ENCODE measurements around the gene STOM. TPM values are rescaled to one million over a fixed set of nuclear protein-coding genes. Genes with fewer than 3 reads are reported as not detected.

STOM gene
- total RNA-seq, 3 donors from 2014 or later: 79.7 to 335 (median 199) TPM

GRCh38 chr9:121300283-121301119, 69.5 kb downstream of the STOM start:
- intact Hi-C loops (cut with DNase I, micrococcal nuclease): no loop called here
- Histone ChIP-seq H3K4me1 (ENCODE audit: low read depth) (peaks cover 26% of the 10 kb centered on the region), H3K36me3 (ENCODE audit: low read depth) (no peaks in the 10 kb centered on the region), H3K4me3 (no peak overlapping the region), H3K9me3 (no peaks in the 10 kb centered on the region)
- DNase-seq: no peak
- no peak for ATAC-seq
- no peak for TF ChIP-seq CTCF (IDR thresholded peaks at IDR 0.05)

GRCh38 chr9:121299467-121300282, 70.4 kb downstream of the STOM start:
- intact Hi-C loops (cut with DNase I, micrococcal nuclease): no loop called here
- peaks cover 26% of the 10 kb centered on the region for H3K4me1 ChIP-seq (ENCODE audit: low read depth)
- TF ChIP-seq CTCF (IDR thresholded peaks at IDR 0.05): no peak
- H3K4me3 ChIP-seq: no peak overlapping the region
- H3K36me3 ChIP-seq (ENCODE audit: low read depth): no peaks in the 10 kb centered on the region
- ATAC-seq (peak; percentile 76), DNase-seq (peak; percentile 61 to 83 (median 78))
- no peaks in the 10 kb centered on the region for H3K9me3 ChIP-seq

- Histone ChIP-seq H3K36me3 (ENCODE audit: low read depth) (no peaks in the 10 kb centered on the region), H3K9me3 (no peaks in the 10 kb centered on the region), H3K4me1 (ENCODE audit: low read depth) (peaks cover 20% of the 10 kb centered on the region), H3K4me3 (no peak overlapping the region)
- intact Hi-C loops (cut with DNase I, micrococcal nuclease): no loop called here
- ATAC-seq: peak; percentile 59
- TF ChIP-seq CTCF (IDR thresholded peaks at IDR 0.05): no peak
- DNase-seq: peak in 1 of 3 donors; percentile 60
These were observed 71.2 kb downstream of the STOM start for GRCh38 chr9:121298689-121299466.

- no peaks in the 10 kb centered on the region for H3K9me3 ChIP-seq
- ATAC-seq (no peak), DNase-seq (no peak)
- H3K36me3 ChIP-seq (ENCODE audit: low read depth): no peaks in the 10 kb centered on the region
- no peak for TF ChIP-seq CTCF (IDR thresholded peaks at IDR 0.05)
- intact Hi-C loops (cut with DNase I, micrococcal nuclease): no loop called here
- H3K4me1 ChIP-seq (ENCODE audit: low read depth): peaks cover 12% of the 10 kb centered on the region
- no peak overlapping the region for H3K4me3 ChIP-seq
These were observed 72.0 kb downstream of the STOM start for GRCh38 chr9:121298016-121298538.

- DNase-seq (no peak), ATAC-seq (no peak)
- intact Hi-C loops (cut with DNase I, micrococcal nuclease): no loop called here
- Histone ChIP-seq H3K36me3 (ENCODE audit: low read depth) (no peaks in the 10 kb centered on the region), H3K4me3 (no peak overlapping the region), H3K9me3 (no peaks in the 10 kb centered on the region), H3K4me1 (ENCODE audit: low read depth) (peaks cover 9% of the 10 kb centered on the region)
- no peak for TF ChIP-seq CTCF (IDR thresholded peaks at IDR 0.05)
These were observed 72.7 kb downstream of the STOM start for GRCh38 chr9:121297389-121297788.

All from mucosa of descending colon (tissue), 3 donors.